GM18519 (cell line): ENCODE results near the gene SLC4A1AP.
"Not testable (repeated sequence)": the region's sequence is repeated elsewhere in the genome, so short reads cannot be mapped to it uniquely, and the experiment has no call there.

Experiments
- ATAC-seq: cut with Tn5 transposase; IDR thresholded peaks from one replicate; pipeline ENCODE4 v1.9.1; 2021; ENCODE audit warnings: mild to moderate bottlenecking, moderate library complexity; ENCODE audit not compliant: unreplicated experiment, low FRiP score

SLC4A1AP gene

DNA sequence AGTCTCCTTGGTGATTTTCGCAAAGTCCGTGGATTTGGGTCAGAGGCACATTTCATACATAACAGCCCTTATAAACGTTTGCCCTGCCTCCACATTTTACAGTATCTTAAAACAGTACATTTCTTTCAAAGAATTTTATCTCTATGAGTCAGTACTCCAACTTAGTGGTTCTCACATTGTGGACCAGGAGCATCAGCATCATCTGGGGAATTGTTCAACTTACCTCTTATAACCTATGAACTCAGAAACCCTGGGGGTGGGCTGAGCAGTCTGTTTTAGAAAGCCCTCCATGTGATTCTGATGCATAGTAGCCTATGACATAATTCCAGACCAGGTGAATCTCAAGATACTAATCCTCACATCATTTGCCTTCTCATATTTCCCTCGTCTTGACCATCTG, 12.6 kb upstream of the SLC4A1AP start:
- ATAC-seq: no peak

DNA sequence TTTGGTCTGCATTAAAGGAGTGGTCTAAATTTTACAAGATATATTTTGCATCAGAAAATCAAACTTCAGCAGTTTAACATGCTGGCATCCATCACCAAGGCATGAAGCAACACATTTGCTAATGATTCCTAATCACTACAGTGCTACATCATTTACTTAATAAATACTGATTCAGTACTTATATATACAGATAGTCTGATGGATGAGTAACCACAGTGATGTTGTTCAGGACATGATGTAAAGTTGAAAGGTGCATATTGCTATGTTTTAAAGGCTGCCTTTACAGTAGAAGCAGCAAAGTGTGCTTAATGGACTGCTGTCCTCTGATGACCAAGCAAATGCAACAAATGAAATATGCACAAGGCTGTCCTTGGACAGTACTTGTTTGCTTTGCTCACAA, 11.3 kb upstream of the SLC4A1AP start:
- no peak for ATAC-seq

DNA sequence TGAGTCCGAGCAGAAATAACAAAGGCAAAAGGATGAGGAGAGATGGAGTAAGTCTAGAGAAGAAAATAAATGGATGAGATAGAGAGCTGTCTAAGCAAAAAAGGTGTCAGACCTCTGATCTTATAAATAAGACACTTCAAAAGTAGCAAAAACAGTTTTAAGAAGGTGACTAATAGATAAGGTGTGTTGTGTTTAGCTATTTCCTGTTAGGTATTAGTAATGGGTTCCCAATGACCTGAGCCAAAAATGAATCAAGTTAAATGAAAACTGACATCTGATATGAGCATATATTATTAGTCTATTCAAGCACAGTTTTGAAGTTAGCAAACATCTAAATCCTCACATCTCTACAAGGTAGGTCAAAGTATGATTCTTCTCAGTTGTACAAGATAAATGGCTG, 10.9 kb upstream of the SLC4A1AP start:
- ATAC-seq: no peak

DNA sequence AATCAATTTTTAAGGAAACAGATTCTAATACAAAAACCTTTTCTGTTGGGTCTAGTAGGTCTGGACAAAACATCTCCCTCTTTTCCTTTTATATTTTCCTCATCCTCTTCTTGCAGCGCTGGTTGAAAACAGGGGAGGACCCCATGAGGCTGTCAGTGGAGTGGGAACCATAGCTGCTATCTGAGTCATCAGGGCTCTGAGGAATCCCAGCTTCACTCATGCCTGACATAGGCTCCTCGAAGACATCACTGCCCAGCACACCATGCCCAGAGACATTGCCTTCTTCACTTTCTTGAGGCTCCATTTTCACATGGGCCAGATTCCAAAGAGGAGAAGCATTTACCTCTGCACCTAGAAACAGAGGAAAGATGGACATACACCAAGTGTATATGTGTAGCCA, 10.3 kb upstream of the SLC4A1AP start:
- no peak for ATAC-seq

DNA sequence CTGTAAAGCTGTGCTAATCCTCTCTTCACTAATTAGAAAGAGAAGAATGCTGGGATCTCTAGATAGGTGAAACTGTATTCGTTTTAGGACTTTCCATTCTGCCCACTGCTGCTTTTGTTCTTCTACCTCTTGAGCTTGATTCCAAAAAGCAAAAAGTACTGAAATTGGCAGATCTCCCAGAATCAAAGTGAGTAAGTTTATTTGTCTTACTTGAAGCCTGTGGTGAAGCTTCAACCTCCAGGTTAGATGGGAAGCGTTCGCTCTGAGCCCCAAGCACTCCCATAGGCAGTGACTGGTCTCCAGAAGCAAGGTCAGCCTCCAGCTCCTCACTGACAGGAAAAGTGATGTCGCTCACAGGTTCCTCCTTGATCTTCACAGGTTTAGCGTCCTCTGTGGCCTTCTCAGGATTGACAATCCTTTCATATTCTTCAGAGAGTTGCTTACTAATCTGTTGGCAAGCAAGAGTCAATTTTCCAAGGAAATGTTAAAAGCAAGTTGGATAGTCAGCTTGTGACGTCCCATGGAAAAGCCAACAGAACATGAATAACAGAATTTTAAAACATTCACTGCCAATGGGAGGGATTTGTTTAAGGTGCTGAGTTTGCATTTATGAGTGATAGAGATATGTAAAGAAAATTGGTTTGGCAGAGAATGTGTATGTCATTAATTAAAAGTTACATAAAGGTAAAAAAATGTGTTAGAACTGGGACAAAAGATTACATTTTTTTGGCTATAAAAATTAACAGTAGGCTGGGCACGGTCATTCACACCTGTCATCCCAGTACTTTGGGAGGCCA, 8.3 kb upstream of the SLC4A1AP start:
- ATAC-seq: no peak

DNA sequence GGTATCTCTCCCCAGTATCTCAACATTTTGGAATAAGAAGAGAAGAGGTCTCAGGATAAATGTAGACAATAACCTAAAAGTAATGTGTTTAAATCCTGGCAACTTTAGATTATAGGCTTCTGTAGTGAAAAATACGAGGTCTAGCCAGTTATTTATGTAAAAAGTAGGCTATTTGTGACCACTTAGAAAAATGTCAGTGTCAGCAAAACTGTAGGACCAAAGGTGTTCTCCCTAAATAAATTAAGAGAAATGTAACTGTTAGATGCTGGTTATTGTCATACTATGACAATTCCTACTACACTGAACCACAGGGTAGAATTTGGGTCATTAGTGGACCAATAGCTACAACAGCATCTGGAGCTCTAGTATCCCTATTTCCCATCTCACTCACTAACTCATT, 2.3 kb upstream of the SLC4A1AP start:
- no peak for ATAC-seq

DNA sequence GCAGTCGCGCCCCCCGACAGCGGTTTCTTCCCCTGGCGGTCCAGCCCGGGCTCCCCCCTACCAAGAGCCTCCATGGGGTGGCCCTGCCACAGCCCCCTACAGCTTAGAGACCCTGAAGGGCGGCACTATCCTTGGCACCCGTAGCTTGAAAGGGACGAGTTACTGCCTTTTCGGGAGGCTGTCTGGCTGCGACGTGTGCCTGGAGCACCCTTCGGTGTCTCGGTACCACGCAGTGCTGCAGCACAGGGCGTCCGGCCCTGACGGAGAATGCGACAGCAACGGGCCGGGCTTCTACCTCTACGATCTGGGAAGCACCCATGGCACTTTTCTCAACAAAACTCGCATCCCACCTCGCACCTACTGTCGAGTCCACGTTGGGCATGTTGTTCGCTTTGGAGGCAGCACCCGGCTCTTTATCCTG, 475 bp downstream of the SLC4A1AP start:
- no peak for ATAC-seq

DNA sequence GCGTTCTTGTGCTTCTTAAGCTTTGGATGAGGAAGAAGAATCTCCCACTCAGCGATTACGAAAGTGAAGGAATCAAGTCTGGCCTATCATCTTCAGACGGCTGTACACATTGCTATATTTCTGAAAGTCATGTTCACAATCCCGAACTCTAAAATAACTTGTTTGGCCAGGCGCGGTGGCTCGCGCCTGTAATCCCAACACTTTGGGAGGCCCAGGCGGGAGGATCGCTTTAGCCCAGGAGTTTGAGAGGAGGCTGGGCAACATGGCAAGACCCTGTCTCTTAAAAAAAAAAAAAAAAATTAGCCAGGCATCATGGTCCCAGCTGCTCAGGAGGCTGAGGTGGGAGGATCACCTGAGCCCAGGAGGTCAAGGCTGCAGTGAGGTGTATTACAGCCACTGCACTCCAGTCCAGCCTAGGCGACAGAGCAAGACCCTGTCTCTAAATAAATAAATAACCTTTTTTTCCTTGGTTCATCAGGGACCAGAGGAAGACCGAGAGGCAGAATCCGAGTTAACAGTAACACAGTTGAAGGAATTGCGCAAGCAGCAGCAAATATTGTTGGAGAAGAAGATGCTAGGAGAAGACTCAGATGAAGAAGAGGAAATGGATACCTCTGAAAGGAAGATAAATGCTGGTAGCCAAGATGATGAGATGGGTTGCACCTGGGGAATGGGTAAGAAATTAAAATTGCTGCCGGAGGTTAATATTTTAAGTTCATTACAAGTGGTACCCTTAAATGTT, 1.1 kb downstream of the SLC4A1AP start:
- ATAC-seq: no peak

DNA sequence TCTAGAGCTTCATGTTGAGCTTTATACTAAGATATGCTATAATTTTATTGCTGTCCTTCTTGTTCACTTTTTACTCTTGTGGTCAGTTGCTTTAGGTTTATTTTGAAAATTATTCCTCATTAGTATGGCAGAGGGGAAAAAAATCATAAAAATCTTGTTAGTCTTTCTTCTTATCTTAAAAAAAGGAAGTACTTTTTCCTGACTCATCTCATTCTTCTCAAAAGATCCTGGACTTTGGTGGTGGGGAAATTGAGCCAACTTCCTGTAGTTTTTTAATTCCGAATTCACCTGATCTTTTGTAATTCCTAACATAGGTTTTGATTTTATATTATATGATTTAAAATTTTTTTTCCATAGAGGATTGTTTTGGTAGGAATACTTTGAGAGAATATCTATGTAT, 3.8 kb downstream of the SLC4A1AP start:
- no peak for ATAC-seq

DNA sequence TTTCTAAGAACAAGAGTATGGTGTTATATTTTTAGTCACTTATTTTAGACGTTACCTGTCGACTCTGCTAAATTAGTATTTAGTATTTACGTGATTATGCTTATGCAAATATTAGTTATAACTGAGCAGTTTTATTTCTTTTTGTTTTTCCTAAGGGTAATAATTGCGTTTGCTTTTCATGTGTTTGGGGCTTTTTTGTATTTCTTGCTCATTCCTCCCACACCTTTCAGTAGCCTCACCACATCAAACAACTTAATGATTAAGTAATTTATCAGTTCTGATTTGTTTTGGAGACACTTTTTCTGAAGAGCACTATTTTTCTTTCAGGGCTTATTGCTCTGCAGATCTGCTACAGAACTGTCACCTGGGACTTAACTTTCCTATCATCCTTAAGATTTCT, 7.5 kb downstream of the SLC4A1AP start:
- no peak for ATAC-seq

DNA sequence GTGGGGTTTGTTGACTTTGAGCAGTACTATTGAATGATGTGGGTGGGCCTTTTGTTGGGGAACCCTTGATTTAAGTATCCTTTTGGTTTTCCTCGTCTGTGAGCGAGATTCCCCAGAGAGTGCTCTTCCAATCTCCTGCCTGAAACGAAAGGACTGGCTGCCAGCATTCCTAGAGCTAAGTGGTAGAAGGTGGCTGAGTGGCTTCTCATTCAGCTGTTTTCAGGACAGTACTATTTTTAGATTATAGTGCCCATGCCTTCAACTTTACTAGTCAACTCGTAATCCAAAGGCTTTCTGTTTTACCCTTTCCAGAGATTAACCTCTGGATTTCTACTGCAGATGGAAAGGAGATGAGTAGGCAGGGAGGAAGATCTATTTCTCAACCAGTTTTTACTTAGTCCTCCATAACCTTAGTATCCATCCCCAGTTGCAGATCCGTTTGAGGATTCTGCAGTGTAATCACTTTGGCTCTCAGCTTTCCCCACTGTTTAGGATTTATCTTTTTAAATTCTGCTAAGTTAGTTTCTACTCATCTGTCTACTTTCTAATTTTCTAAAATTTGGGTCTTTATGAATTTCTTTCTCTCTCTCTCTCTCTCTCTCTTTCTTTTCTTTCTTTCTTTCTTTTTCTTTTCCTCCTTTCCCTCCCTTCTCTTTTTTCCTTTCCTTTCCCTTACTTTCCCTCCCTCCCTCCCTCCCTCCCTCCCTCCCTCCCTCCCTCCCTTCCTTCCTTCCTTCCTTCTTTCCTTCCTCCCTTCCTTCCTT, 9.2 kb downstream of the SLC4A1AP start:
- no peak for ATAC-seq

DNA sequence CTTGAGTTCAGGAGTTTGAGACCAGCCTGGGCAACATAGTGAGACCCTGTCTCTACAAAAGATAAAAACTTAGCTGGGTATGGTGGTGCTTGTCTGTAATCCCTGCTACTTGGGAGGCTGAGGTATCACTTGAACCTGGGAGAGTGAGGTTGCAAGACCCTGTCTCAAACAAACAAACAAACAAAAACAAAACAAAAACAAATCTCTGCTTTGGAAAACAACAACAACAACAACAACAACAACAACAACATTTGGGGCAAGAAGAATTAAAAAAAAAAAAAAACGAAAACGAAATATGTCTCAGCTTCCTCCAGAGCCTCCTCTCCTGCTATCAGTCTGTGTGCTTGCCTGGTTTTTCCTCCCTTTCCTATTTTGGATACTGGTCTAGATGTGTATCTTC, 16.9 kb downstream of the SLC4A1AP start:
- no peak for ATAC-seq

DNA sequence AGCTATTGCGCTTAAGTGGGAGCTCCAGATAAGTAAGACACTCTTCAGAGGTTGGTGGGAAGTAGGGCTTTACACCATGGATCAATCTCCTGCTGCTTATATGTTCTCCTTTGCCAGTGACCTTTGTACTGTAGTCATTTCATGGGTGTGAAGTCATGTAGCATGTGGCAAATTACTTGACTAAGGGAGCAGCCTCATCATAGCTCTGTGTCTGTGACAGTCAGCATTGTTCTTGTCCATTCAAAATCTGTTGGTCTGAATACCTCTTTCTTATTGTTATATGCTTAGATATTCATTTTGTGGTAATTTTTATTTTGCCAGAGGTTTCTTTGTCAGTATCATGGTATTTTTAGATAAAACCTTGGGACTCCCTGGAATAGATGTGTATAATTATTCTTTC, 18.2 kb downstream of the SLC4A1AP start:
- no peak for ATAC-seq

DNA sequence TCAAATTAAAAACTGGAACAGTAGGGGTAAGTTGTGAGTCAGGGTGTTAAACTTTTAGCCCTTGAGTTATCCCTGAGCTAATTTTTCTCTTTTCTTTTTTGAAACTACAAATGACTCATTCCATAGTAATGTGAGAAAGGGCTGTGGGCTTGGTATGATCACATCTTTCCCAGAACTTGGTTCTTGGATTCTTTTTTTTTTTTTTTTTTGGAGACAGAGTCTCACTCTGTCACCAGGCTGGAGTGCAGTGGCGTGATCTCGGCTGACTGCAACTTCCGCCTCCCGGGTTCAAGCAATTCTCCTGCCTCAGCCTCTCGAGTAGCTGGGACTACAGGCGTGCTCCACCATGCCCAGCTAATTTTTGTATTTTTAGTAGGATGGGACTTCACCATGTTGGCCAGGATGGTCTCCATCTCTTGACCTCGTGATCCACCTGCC, 18.7 kb downstream of the SLC4A1AP start:
- ATAC-seq: not testable (repeated sequence)

DNA sequence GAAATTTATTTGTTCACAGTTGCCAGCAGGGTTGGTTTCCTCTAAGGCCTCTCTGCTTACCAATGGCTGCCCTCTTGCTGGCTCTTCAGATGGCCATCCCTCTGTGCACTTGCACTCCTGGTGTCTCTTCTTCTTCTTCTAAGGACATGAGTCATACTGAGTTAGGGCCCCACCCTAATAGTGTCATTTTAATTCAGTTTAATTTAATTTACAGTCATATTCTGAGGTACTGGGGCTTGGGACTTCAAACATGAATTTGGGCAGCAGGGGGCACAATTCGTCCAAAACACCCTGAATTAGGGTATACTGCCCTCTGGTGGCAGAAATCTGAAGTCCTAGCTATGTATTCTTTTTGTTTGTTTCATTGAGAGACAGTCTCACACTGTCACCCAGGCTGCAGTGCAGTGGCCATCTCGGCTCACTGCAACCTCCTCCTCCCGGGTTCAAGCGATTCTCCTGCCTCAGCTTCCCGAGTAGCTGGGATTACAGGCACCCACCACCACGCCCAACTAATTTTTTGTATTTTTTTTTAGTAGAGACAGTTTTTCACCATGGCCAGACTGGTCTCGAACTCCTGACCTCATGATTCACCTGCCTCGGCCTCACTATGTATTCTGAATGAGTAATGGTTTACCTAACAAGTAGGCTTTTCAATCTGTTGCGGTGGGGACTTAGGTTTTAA, 19.8 kb downstream of the SLC4A1AP start:
- ATAC-seq: no peak

DNA sequence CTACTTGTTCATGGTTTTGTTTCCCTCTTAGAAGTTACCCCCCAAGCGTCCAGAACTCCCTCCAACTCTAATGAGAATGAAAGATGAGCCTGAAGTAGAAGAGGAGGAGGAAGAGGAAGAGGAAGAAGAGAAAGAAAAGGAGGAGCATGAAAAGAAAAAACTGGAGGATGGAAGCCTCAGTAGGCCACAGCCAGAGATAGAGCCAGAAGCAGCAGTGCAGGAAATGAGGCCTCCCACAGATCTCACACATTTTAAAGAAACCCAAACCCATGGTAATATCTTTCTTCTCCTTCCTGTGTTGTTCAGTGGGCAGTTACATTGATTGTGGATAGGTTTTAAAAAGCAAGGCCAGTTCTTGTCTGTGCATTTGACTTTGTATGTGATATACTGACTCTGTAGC, 21.3 kb downstream of the SLC4A1AP start:
- ATAC-seq: not testable (repeated sequence)

DNA sequence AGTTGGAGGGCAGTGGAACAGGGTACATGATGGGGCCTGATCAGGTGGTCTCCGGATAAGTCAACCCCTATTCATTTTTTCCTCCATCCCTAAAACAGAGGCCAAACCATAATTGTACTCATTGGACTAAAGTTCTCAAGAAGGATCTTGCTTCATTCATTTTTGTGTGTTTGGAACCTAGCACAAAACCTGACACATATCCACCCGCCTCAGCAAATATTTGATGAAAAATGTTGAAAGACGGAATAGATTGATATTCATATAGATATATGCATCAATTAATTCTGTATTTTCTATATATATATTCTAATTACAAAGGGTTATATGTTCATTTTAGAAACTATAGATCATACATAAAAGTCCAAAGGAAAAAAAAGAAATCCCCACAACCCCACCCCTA, 21.9 kb downstream of the SLC4A1AP start:
- no peak for ATAC-seq

DNA sequence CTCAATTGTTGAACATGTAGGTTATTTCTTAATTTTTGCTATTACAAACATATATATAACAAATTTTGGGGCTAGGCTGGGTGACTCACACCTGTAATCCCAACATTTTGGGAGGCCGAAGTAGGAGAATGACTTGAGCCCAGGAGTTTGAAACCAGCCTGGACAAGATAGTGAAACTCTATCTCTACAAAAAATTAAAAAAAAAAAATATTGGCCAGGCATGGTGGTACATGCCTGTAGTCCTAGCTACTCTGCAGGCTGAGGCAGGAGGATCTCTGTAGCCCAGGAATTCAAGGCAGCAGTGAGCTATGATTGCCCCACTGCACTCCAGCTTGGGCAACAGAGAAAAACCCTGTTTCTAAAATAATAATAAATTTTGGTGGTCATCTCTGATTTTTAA, 23.5 kb downstream of the SLC4A1AP start:
- no peak for ATAC-seq

DNA sequence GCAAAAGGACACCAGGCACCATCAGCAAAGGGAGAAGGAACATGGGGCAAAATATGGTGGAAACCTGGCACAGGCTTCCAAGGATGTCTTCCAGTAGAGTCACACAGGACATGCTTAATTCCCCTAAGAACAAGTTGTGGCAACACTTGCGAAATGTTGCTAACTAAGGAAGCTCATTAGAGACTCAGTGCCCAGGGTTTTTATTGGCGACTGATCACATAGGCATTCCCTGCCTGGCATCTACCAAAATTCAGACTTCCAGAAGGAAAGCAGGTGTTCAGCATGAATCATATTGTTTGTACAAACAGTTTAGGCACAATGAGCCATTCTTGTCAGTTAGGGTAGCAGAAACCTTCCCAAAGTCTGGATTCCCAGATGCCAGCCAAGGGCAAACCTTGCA, 25.7 kb downstream of the SLC4A1AP start:
- no peak for ATAC-seq

DNA sequence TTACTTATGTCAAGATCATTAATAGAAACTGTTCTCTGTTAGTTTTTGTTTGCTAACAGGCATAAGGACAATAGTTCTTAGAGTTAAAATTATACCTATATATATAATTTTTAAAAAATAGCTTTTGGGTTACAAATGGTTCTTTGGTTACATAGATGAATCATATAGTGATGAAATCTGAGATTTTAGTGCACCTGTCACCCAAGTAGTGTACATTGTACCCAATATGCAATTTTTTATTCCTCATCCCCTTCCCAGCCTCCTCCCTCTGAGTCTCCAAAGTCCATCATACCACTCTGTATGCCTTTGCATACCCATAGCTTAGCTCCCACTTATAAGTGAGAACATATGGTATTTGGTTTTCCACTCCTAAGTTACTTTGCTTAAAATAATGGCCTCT, 26.4 kb downstream of the SLC4A1AP start:
- ATAC-seq: no peak

DNA sequence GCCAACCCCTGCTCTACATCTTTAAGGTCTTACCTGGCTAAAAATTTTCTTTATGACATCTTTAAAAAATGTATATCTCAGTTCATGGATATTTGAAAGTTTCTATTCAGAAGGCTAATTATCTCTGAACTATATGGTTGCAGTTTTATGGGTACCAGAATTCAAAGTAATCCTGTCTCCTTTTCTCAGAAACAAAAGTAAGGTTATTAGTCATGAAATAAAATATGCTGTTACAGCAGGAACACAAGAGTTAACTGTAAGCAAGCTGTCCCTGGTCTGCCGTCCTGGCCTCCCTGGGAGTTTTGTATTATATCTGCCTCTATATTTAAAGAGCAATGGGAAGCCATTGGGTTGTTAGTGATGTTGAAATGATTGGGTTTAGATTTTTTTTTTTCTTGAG, 34.0 kb downstream of the SLC4A1AP start:
- ATAC-seq: no peak
